A549 (cell line): ENCODE data around the gene BGLAP.

Experiments used
- TF ChIP-seq, protein P1 (sequence below): fragments of >200 bp; sonication (Bioruptor Twin); formaldehyde crosslinking; IDR thresholded peaks from 3 replicates; pipeline ENCODE4 v1.5.1; 2016
- TF ChIP-seq, protein P2 (sequence below): fragments of 150-350 bp; IDR thresholded peaks from 2 replicates; pipeline ENCODE4 v1.6.1; 2014; ENCODE audit warnings: low read depth, mild to moderate bottlenecking, low read length

GRCh38 chr1:156279837-156280236 is 37.9 kb downstream of the BGLAP start:
- TF ChIP-seq, protein P1, sequence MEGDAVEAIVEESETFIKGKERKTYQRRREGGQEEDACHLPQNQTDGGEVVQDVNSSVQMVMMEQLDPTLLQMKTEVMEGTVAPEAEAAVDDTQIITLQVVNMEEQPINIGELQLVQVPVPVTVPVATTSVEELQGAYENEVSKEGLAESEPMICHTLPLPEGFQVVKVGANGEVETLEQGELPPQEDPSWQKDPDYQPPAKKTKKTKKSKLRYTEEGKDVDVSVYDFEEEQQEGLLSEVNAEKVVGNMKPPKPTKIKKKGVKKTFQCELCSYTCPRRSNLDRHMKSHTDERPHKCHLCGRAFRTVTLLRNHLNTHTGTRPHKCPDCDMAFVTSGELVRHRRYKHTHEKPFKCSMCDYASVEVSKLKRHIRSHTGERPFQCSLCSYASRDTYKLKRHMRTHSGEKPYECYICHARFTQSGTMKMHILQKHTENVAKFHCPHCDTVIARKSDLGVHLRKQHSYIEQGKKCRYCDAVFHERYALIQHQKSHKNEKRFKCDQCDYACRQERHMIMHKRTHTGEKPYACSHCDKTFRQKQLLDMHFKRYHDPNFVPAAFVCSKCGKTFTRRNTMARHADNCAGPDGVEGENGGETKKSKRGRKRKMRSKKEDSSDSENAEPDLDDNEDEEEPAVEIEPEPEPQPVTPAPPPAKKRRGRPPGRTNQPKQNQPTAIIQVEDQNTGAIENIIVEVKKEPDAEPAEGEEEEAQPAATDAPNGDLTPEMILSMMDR: no peak
- TF ChIP-seq, protein P2, sequence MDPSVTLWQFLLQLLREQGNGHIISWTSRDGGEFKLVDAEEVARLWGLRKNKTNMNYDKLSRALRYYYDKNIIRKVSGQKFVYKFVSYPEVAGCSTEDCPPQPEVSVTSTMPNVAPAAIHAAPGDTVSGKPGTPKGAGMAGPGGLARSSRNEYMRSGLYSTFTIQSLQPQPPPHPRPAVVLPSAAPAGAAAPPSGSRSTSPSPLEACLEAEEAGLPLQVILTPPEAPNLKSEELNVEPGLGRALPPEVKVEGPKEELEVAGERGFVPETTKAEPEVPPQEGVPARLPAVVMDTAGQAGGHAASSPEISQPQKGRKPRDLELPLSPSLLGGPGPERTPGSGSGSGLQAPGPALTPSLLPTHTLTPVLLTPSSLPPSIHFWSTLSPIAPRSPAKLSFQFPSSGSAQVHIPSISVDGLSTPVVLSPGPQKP: no peak
